GM18520 (cell line): Measurements from ENCODE around the gene RAB17.
"Not testable (repeated sequence)": the region's sequence is repeated elsewhere in the genome, so short reads cannot be mapped to it uniquely, and the experiment has no call there.

Source experiments
- ATAC-seq: cut with Tn5 transposase; IDR thresholded peaks from one replicate; pipeline ENCODE4 v1.9.1; 2021; ENCODE audit not compliant: unreplicated experiment

RAB17 gene

DNA sequence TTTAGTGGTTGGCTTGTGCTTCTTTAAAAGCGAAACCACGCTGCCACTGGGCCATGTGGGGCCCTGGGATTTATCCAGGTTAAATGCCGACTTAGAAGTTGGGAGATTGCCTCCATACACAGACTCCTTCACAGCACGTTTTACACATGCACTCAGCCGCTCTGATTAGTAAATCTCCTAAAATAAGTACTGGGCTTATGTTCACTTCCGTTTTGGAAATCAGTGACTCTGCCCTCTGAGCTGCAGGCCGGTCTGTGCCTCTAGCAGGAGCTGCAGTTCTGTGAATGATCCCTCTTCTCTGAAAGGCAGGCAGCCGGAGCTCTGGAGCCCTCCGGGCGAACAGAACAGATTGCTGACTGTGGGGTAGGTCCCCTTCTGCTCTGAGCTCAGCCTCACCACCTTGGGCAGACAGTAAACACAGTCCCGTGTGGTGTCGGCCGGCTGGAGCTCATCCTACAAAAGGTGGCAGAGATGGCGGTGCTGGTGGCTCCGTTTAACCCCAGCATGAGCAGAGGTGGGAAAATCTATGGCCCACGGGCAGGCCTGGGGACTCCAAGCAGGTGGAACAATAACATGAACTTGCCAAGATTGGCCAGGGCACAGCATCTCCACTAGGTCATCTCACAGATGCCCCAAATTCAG, 9.8 kb upstream of the RAB17 start:
- no peak for ATAC-seq

- no peak for ATAC-seq
Observed at GRCh38 chr2:237599465-237600110, 9.1 kb upstream of the RAB17 start.

- ATAC-seq: no peak
Observed at GRCh38 chr2:237598468-237599208, 8.1 kb upstream of the RAB17 start.

DNA sequence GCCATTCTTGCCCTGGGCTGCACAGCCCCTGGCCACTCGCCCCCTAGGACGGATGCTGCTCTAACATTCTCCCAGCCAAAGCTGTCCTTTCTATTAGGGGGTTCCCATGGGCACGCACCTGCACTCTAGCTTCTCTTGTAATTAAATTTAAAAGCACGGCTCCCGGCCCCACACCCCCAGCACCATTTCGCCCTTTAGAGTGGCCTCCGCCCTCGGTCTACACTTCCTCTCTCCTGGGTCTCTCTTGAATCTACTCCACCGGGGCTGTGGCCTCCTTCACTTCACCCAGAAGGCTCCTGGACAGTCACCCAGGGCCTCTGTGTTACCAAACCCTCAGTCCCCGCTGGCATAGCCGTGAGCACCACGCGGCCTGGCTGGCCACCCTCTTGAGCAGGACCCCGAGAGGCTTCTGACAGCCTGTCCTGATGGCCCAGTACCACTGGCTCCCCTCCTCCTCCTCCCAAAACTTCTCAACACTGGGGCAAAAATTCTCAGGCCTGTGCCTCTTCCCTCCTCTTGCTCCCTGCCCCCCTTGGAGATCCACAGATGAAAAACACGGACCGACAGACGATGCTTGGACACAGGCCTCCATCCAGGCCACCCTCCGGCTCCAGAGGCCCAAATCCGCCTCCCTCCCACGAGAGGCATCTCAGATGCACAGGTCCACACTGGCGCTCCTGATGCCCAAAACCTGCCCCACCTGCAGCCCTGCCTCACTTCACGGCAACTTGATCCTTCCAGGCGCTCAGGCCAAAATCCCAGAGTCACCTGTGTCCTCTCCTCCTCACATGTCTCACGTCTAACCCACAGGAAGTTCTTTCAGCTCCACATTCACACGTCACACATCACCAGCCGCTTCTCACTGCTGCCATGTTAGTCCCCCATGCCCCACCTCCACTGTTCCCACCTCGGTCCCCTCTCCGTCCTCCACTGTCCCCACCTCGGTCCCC, 6.9 kb upstream of the RAB17 start:
- no peak for ATAC-seq

DNA sequence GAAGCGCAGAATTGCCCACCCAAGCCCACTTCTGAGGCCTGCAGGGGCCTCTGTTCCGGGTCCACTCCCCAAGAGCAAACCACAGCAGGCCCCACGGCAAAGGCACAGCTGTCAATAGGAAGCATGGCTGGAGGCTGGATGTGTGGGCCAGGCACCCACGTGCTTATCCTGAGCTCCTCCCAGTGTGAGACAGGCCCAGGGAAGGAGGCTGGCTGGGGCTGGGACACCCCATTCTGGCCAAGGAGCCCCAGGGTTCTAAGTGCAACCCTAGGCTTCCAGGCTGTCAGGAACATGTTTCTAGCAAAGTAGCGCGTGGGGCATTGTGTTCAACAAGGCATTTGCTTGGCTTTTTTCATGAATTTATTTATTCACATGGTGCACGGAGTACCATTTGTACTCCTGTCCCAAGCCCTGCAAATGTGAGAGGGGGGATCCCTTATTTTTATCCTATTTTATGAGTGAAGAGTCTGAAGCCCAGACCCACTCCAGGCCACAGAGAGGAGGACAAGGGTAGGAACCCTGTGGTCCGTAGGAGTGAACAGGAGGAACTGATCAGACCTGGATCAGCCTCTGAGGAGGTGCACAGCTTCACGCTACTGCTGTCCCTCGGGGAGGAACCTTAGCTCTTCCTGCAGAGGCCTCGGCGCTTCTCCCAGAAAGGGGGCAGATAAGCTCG, 6.1 kb upstream of the RAB17 start:
- no peak for ATAC-seq

- ATAC-seq: not testable (repeated sequence)
Observed at GRCh38 chr2:237595829-237596519, 5.4 kb upstream of the RAB17 start.

- ATAC-seq: no peak
Observed at GRCh38 chr2:237594514-237594871, 4.0 kb upstream of the RAB17 start.

DNA sequence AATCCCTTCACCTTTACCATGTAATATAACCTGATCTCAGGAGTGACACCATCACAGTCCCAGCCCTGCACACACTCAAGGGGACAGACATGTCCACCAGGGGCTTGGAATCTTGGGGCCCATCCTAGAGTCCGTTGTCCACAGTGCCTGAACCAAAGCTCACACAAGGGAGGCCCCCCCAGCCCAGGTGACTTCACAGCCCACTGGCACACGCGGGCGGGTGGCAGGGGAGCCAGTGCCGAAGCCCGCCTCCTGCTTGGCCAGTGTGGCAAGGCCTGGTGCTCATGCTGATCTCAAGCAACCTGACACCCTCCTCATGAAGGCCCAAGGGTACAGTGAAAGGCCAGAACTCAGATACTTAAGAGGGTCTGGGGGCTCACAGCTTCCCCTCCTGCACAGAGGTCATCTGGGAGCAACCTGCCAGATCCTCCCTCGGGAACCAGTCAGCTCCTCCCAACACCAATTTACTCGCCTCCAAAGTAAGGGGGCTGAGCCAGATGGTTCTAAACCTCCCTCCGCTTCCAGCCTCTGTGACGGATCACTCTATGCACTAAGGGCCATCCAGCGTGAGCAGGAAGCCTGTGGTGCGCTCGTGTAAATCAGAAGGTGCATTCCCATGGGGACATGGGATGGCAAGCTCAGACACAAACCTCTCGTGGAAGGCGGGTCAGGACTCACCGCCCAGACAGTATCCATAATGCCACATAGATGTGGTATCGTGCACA, 3.2 kb upstream of the RAB17 start:
- ATAC-seq: no peak

GRCh38 chr2:237593036-237593435, 2.5 kb upstream of the RAB17 start:
- no peak for ATAC-seq

DNA sequence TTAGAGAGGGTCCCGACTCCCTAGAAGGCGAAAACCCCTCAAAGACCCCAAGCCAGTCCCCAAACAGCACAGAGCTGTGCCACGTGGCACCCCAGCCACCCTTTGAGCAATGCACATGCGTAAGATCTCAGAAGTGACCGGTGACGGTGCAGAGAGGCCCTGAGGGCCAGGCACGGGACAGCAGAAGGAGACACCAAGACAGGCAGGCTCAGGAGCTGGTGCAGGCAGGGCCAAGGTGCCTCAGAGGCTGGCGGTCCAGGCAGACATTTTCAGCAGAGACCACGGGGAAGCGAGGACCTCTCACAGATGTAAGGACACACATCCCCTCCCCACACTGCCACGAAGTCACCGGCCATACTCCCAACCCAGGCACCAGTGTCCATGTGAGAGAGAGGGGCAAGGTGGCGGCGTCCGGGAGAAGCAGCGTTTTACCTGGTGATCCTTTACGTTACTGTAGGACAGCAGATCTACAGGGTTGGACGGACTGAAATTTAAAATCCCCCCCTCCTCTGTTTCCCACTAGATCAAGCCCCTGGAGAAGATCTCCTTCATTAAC, 2.0 kb upstream of the RAB17 start:
- no peak for ATAC-seq

- no peak for ATAC-seq
Observed at GRCh38 chr2:237591141-237591881, 777 bp upstream of the RAB17 start.

DNA sequence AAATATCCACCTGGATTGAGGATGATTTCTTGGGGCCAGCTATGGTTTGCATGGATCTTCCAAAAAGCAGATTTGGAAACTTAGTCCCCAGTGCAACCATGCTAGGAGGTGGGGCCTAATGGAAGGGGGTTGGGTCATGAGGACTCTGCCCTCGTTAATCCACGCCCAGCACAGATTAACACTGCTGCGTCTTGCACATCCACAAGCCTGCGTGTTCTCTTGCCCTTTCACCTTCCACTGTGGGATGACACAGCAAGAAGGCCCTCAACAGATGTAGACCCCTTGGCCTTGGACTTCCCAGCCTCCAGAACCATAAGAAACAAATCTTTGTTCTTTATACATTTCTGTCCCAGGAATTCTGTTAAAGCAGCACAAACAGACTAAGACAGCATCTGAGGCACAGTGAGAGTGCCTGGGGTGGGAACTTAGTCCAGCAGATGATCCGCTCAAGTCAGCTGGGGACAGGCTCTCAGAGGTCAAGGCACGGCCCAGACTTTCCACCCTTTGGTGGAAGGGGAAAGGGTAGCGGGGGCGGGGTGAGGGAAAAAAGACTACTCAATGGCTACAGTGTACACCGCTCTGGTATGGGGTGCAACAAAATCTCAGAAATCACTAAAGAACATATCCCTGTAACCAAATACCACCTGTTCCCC, 2.4 kb downstream of the RAB17 start:
- ATAC-seq: no peak

GRCh38 chr2:237585590-237586221, 4.8 kb downstream of the RAB17 start:
- no peak for ATAC-seq

DNA sequence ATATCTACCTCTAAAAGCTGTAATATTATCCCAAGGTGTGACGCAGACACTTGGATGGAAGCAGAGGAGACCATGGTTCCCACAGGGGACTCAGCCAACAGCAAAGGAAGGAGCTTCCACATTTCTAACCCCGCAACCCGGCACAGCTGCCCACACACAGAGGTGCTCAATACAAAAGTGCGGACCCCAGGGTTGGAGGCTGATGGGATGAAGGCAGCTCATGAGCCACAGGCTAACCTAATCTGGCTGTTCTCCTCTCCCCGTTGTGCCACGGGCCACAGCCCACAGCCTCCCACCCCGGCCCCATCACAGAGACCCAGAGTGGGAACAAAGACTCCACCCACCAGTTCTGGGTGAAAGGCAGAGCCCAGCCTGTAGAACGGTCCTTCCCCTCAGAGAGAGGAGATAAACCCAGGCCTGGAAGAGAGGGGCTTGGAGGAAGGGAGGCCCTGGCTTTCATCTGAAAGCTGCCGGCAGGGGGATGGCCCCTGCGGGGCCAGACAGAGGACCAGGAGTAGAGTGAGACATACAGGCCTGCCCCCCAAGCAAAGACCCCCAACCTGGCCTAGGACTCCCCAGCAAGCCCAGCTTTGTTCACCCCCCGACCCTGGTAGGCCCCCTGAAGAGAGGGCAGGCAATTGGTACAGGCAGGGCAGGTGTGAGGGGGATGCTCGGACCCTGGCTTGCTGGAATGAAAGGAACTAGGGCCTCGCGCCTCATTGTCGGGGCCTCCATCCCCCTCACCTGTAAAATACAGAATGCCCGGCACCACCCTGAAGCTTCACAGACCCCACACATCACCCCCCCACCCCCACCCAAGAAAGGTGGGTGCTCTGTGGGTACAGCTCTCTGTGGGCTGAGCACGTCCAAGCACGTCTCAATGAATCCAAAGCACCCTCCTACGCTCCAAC, 6.9 kb downstream of the RAB17 start:
- no peak for ATAC-seq

GRCh38 chr2:237581751-237582746, 8.5 kb downstream of the RAB17 start:
- ATAC-seq: no peak
